OCI-LY1 (cell line): ENCODE data around the gene RMDN3.

Experiments
- H2AFZ ChIP-seq: fragments of 200-600 bp; sonication (generic), shearing (Covaris generic); 2 replicates; pipeline ENCODE4 v1.6.0; 2014; ENCODE audit warnings: antibody characterized with exemption, mild to moderate bottlenecking, low read length
- H3F3A ChIP-seq: fragments of 200-600 bp; sonication (generic), shearing (Covaris generic); 2 replicates; pipeline ENCODE4 v1.6.0; 2014; ENCODE audit warnings: mild to moderate bottlenecking, antibody characterized with exemption, low read length, moderate library complexity; ENCODE audit not compliant: insufficient read depth
- H3K27ac ChIP-seq: fragments of 200-600 bp; sonication (generic); 2 replicates; pipeline ENCODE4 v1.5.1; 2014; ENCODE audit warnings: low read length, mixed run types, mild to moderate bottlenecking, low read depth; ENCODE audit not compliant: poor library complexity, severe bottlenecking
- H3K27me3 ChIP-seq: fragments of 200-600 bp; sonication (generic); 2 replicates; pipeline ENCODE4 v1.6.0; 2014; ENCODE audit warnings: antibody characterized with exemption, mild to moderate bottlenecking, low read length, moderate library complexity; ENCODE audit not compliant: insufficient read depth
- H3K36me3 ChIP-seq: fragments of 200-600 bp; sonication (generic); 2 replicates; pipeline ENCODE4 v1.6.1; 2014; ENCODE audit warnings: mild to moderate bottlenecking, antibody characterized with exemption, low read length, moderate library complexity, mixed read lengths; ENCODE audit not compliant: insufficient read depth
- H3K4me1 ChIP-seq: fragments of 200-600 bp; sonication (generic); 2 replicates; pipeline ENCODE4 v1.5.1; 2014; ENCODE audit warnings: mild to moderate bottlenecking, low read length, moderate library complexity; ENCODE audit not compliant: insufficient read depth, severe bottlenecking
- H3K4me2 ChIP-seq: fragments of 200-600 bp; sonication (generic), shearing (Covaris generic); 2 replicates; pipeline ENCODE4 v1.6.1; 2014; ENCODE audit warnings: low read length
- H3K4me3 ChIP-seq: fragments of 200-600 bp; sonication (generic); 2 replicates; pipeline ENCODE4 v1.5.1; 2014; ENCODE audit warnings: low read length, low read depth, mild to moderate bottlenecking, mixed read lengths; ENCODE audit not compliant: poor library complexity, severe bottlenecking
- H3K79me2 ChIP-seq: fragments of 200-600 bp; shearing (Covaris generic); 2 replicates; pipeline ENCODE4 v1.6.1; 2016; ENCODE audit warnings: mixed run types, low read length, mixed read lengths; ENCODE audit not compliant: insufficient read depth
- H3K9ac ChIP-seq: fragments of 200-600 bp; sonication (generic), shearing (Covaris generic); 2 replicates; pipeline ENCODE4 v1.6.1; 2014; ENCODE audit warnings: mild to moderate bottlenecking, low read length, mixed read lengths
- H3K9me2 ChIP-seq: fragments of 200-600 bp; sonication (generic), shearing (Covaris generic); 2 replicates; pipeline ENCODE4 v1.6.1; 2014; ENCODE audit warnings: low read depth, mild to moderate bottlenecking, low read length, mixed read lengths
- H3K9me3 ChIP-seq: fragments of 200-600 bp; shearing (Covaris generic); 2 replicates; pipeline ENCODE4 v1.6.1; 2014; ENCODE audit warnings: low read length, mixed read lengths
- H4K20me1 ChIP-seq: fragments of 200-600 bp; sonication (generic), shearing (Covaris generic); 2 replicates; pipeline ENCODE4 v1.6.0; 2016; ENCODE audit warnings: mild to moderate bottlenecking, low read length; ENCODE audit not compliant: insufficient read depth
- CTCF ChIP-seq: fragments of 200-600 bp; sonication (generic), shearing (Covaris generic); IDR thresholded peaks from 2 replicates; pipeline ENCODE4 v1.5.1; 2017; ENCODE audit warnings: mild to moderate bottlenecking, antibody characterized with exemption, low read length, moderate library complexity, mixed read lengths
- EZH2 ChIP-seq: fragments of 200-600 bp; sonication (generic), shearing (Covaris generic); IDR thresholded peaks from 2 replicates; pipeline ENCODE4 v1.8.0; 2017; ENCODE audit warnings: borderline replicate concordance, mixed run types, mild to moderate bottlenecking, antibody characterized with exemption, low read length, moderate library complexity, mixed read lengths

RMDN3 gene

GRCh38 chr15:40721701-40722100 is 33.4 kb downstream of the RMDN3 start:
- H3K27ac ChIP-seq: no peak overlapping the region
- no peaks in the 10 kb centered on the region for H3K27me3 ChIP-seq
- no peaks in the 10 kb centered on the region for H3K9me2 ChIP-seq
- H3K79me2 ChIP-seq: no peaks in the 10 kb centered on the region
- no peak overlapping the region for H3K4me3 ChIP-seq
- TF ChIP-seq CTCF (no peak), EZH2 (no peak)
- no peak overlapping the region for H3K4me2 ChIP-seq
- no peaks in the 10 kb centered on the region for H3K4me1 ChIP-seq
- H3K9ac ChIP-seq: no peak overlapping the region
- no peaks in the 10 kb centered on the region for H3F3A ChIP-seq
- no peak overlapping the region for H2AFZ ChIP-seq
- H3K9me3 ChIP-seq: no peaks in the 10 kb centered on the region
- H4K20me1 ChIP-seq: no peaks in the 10 kb centered on the region
- H3K36me3 ChIP-seq: peaks cover 67% of the 10 kb centered on the region

GRCh38 chr15:40716165-40716564 is 38.9 kb downstream of the RMDN3 start:
- no peaks in the 10 kb centered on the region for H3K9me2 ChIP-seq
- H3K79me2 ChIP-seq: no peaks in the 10 kb centered on the region
- no peaks in the 10 kb centered on the region for H4K20me1 ChIP-seq
- H3K9me3 ChIP-seq: no peaks in the 10 kb centered on the region
- no peak overlapping the region for H3K27ac ChIP-seq
- H3K27me3 ChIP-seq: no peaks in the 10 kb centered on the region
- peaks cover 74% of the 10 kb centered on the region for H3K36me3 ChIP-seq
- no peaks in the 10 kb centered on the region for H3F3A ChIP-seq
- no peak overlapping the region for H2AFZ ChIP-seq
- H3K4me3 ChIP-seq: no peak overlapping the region
- H3K4me2 ChIP-seq: no peak overlapping the region
- H3K9ac ChIP-seq: no peak overlapping the region
- no peak for TF ChIP-seq CTCF
- no peaks in the 10 kb centered on the region for H3K4me1 ChIP-seq

GRCh38 chr15:40714144-40714543 is 40.9 kb downstream of the RMDN3 start:
- no peaks in the 10 kb centered on the region for H3F3A ChIP-seq
- no peak for TF ChIP-seq CTCF
- no peak for TF ChIP-seq EZH2
- H3K36me3 ChIP-seq: peaks cover 70% of the 10 kb centered on the region
- no peak overlapping the region for H2AFZ ChIP-seq
- H3K9me3 ChIP-seq: no peaks in the 10 kb centered on the region
- H3K27me3 ChIP-seq: no peaks in the 10 kb centered on the region
- no peaks in the 10 kb centered on the region for H3K4me1 ChIP-seq
- no peaks in the 10 kb centered on the region for H3K9me2 ChIP-seq
- H3K27ac ChIP-seq: no peak overlapping the region
- H3K9ac ChIP-seq: no peak overlapping the region
- H4K20me1 ChIP-seq: no peaks in the 10 kb centered on the region
- no peak overlapping the region for H3K4me3 ChIP-seq
- H3K4me2 ChIP-seq: no peak overlapping the region
- H3K79me2 ChIP-seq: no peaks in the 10 kb centered on the region
